ENCODE results near the gene MAP7D2. TPM values are rescaled to one million over a fixed set of nuclear protein-coding genes. Genes with fewer than 3 reads are reported as not detected.

The MAP7D2 gene
- polyA plus RNA-seq, 3 donors, result 0.45 TPM; not detected in 2

- H3K27me3 Mint-ChIP-seq (ENCODE audit: low read depth in 3 of 3), result peaks cover 0 to 19% (median 4%) of the 10 kb centered on the region in 3 donors
Observed at GRCh38 chrX:20063716-20064351, 52.9 kb downstream of the MAP7D2 start.

GRCh38 chrX:20063153-20063552 lies 53.6 kb downstream of the MAP7D2 start:
- Histone ChIP-seq H3K27me3 (ENCODE audit: control insufficient read depth in 2 of 2, insufficient read depth in 2 of 2, low read length in 2 of 2) (no peaks in the 10 kb centered on the region), H3K27ac (ENCODE audit: low read depth in 1 of 2, low read length in 2 of 2) (no peak overlapping the region), H3K4me3 (replicated peaks in 1 of 3; ENCODE audit: low read depth in 2 of 3, low read length in 3 of 3) (no peak overlapping the region), H3K9ac (ENCODE audit: insufficient read depth, low read length, poor library complexity, severe bottlenecking) (no peak overlapping the region), H3K79me2 (ENCODE audit: insufficient read depth, low read length) (no peaks in the 10 kb centered on the region), H2AFZ (ENCODE audit: insufficient read depth, low read depth, low read length, poor library complexity, severe bottlenecking) (no peak overlapping the region), H3K4me2 (replicated peaks; ENCODE audit: extremely low read depth, low read length, poor library complexity, severe bottlenecking) (no peak overlapping the region), H3K9me3 (replicated peaks in 1 of 2; ENCODE audit: control insufficient read depth in 1 of 2, insufficient read depth in 1 of 2, low read length in 2 of 2) (no peaks in the 10 kb centered on the region), H3K36me3 (replicated peaks in 1 of 2; ENCODE audit: control insufficient read depth in 1 of 2, insufficient read depth in 2 of 2, low read length in 2 of 2) (no peaks in the 10 kb centered on the region), H4K20me1 (ENCODE audit: insufficient read depth, low read length) (no peaks in the 10 kb centered on the region), H3K4me1 (ENCODE audit: control insufficient read depth in 1 of 2, insufficient read depth in 2 of 2, low read length in 2 of 2) (peaks cover 7 to 16% of the 10 kb centered on the region in 2 donors)
- no CpG with 5 or more reads among the region's 10 CpGs for WGBS (ENCODE audit: insufficient coverage)
- H3K27me3 Mint-ChIP-seq (ENCODE audit: low read depth in 3 of 3), result peaks cover 0 to 20% (median 4%) of the 10 kb centered on the region in 3 donors
- DNase-seq, result no peak
- no peak overlapping the region for H3K27ac Mint-ChIP-seq
- no peaks in the 10 kb centered on the region for H3K36me3 Mint-ChIP-seq
- no peak for TF ChIP-seq CTCF (IDR thresholded peaks at IDR 0.05)
- intact Hi-C loops (cut with micrococcal nuclease), result no loop called here
- H3K4me3 Mint-ChIP-seq, result no peak overlapping the region
- H3K4me1 Mint-ChIP-seq, result peaks cover 24% of the 10 kb centered on the region
- H3K9me3 Mint-ChIP-seq, result peaks cover 0 to 3% (median 2%) of the 10 kb centered on the region in 7 donors

More at GRCh38 chrX:20063716-20064351, 52.9 kb downstream of the MAP7D2 start:
- Histone ChIP-seq H3K27me3 (ENCODE audit: control insufficient read depth in 2 of 2, insufficient read depth in 2 of 2, low read length in 2 of 2) (no peaks in the 10 kb centered on the region), H3K27ac (ENCODE audit: low read depth in 1 of 2, low read length in 2 of 2) (no peak overlapping the region), H3K79me2 (ENCODE audit: insufficient read depth, low read length) (no peaks in the 10 kb centered on the region), H3K9ac (ENCODE audit: insufficient read depth, low read length, poor library complexity, severe bottlenecking) (no peak overlapping the region), H3K36me3 (replicated peaks in 1 of 2; ENCODE audit: control insufficient read depth in 1 of 2, insufficient read depth in 2 of 2, low read length in 2 of 2) (no peaks in the 10 kb centered on the region), H2AFZ (ENCODE audit: insufficient read depth, low read depth, low read length, poor library complexity, severe bottlenecking) (no peak overlapping the region), H3K4me1 (ENCODE audit: control insufficient read depth in 1 of 2, insufficient read depth in 2 of 2, low read length in 2 of 2) (peaks cover 10 to 16% of the 10 kb centered on the region in 2 donors), H4K20me1 (ENCODE audit: insufficient read depth, low read length) (no peaks in the 10 kb centered on the region), H3K4me2 (replicated peaks; ENCODE audit: extremely low read depth, low read length, poor library complexity, severe bottlenecking) (no peak overlapping the region), H3K9me3 (replicated peaks in 1 of 2; ENCODE audit: control insufficient read depth in 1 of 2, insufficient read depth in 1 of 2, low read length in 2 of 2) (no peaks in the 10 kb centered on the region), H3K4me3 (replicated peaks in 1 of 3; ENCODE audit: low read depth in 2 of 3, low read length in 3 of 3) (no peak overlapping the region)
- peaks cover 0 to 3% (median 2%) of the 10 kb centered on the region in 7 donors for H3K9me3 Mint-ChIP-seq
- WGBS (ENCODE audit: insufficient coverage), result 100% methylated on average over 1 of the region's 9 CpGs
- H3K4me1 Mint-ChIP-seq, result peaks cover 26% of the 10 kb centered on the region
- no peak overlapping the region for H3K4me3 Mint-ChIP-seq
- no peak for TF ChIP-seq CTCF (IDR thresholded peaks at IDR 0.05)
- no peak overlapping the region for H3K27ac Mint-ChIP-seq
- DNase-seq, result no peak
- H3K36me3 Mint-ChIP-seq, result no peaks in the 10 kb centered on the region
- intact Hi-C loops (cut with micrococcal nuclease), result no loop called here
